UCSD-AML1 (cell line): ENCODE measurements around the gene PPARG.

Experiments used
- DNase-seq: peaks from one replicate; lab custom pipeline; 2025; ENCODE audit not compliant: unreplicated experiment; lab: John Stamatoyannopoulos, UW

The PPARG gene

GRCh38 chr3:12308517-12308916 is 19.6 kb downstream of the PPARG start:
- no peak for DNase-seq

- DNase-seq: no peak
Measured at GRCh38 chr3:12309716-12310115, 20.8 kb downstream of the PPARG start.

- no peak for DNase-seq
Measured at GRCh38 chr3:12312010-12312409, 23.1 kb downstream of the PPARG start.

GRCh38 chr3:12313519-12313918 is 24.6 kb downstream of the PPARG start:
- DNase-seq: no peak

- no peak for DNase-seq
Measured at GRCh38 chr3:12316253-12316652, 27.4 kb downstream of the PPARG start.

- DNase-seq: no peak
Measured at GRCh38 chr3:12316729-12317351, 28.0 kb downstream of the PPARG start.

- no peak for DNase-seq
Measured at GRCh38 chr3:12317914-12318313, 29.0 kb downstream of the PPARG start.

GRCh38 chr3:12318758-12319621 is 30.1 kb downstream of the PPARG start:
- no peak for DNase-seq

GRCh38 chr3:12321015-12321414 is 32.1 kb downstream of the PPARG start:
- DNase-seq: no peak

- no peak for DNase-seq
Measured at GRCh38 chr3:12323237-12323636, 34.4 kb downstream of the PPARG start.

GRCh38 chr3:12325586-12326515 is 37.0 kb downstream of the PPARG start:
- no peak for DNase-seq

- no peak for DNase-seq
Measured at GRCh38 chr3:12327021-12327420, 38.2 kb downstream of the PPARG start.

- DNase-seq: no peak
Measured at GRCh38 chr3:12328132-12328836, 39.4 kb downstream of the PPARG start.

GRCh38 chr3:12328837-12329462 is 40.1 kb downstream of the PPARG start:
- no peak for DNase-seq

GRCh38 chr3:12334786-12335185 is 45.9 kb downstream of the PPARG start:
- no peak for DNase-seq

GRCh38 chr3:12335421-12335820 is 46.6 kb downstream of the PPARG start:
- no peak for DNase-seq

- no peak for DNase-seq
Measured at GRCh38 chr3:12336099-12336498, 47.2 kb downstream of the PPARG start.

GRCh38 chr3:12338595-12339546 is 50.0 kb downstream of the PPARG start:
- DNase-seq: no peak
